Stomach smooth muscle (tissue), 2 donors: ENCODE measurements around the gene TMEM63C.

Experiments
- H3K27ac ChIP-seq: one replicate; pipeline ENCODE4 v1.7.0; 2013; ENCODE audit warnings: mild to moderate bottlenecking, low read length, inconsistent platforms
- H3K27me3 ChIP-seq, 2 donors: one replicate each; pipeline ENCODE4 v1.7.0; 2013; ENCODE audit warnings: low read length in 2 of 2; ENCODE audit not compliant: insufficient read depth in 2 of 2, control insufficient read depth in 1 of 2
- H3K36me3 ChIP-seq, 2 donors: one replicate each; pipeline ENCODE4 v1.7.0; 2013; ENCODE audit warnings: low read length in 2 of 2; ENCODE audit not compliant: control insufficient read depth in 2 of 2, insufficient read depth in 2 of 2
- H3K4me1 ChIP-seq: one replicate; pipeline ENCODE4 v1.7.0; 2013; ENCODE audit warnings: low read length; ENCODE audit not compliant: control insufficient read depth, insufficient read depth
- H3K4me3 ChIP-seq, 2 donors: one replicate each; pipeline ENCODE4 v1.7.0; 2013; ENCODE audit warnings: low read length in 2 of 2
- H3K9ac ChIP-seq, 2 donors: one replicate each; pipeline ENCODE4 v1.7.0; 2013; ENCODE audit warnings: low read length in 2 of 2, mild to moderate bottlenecking in 1 of 2
- H3K9me3 ChIP-seq, 2 donors: one replicate each; pipeline ENCODE4 v1.7.0; 2013; ENCODE audit warnings: low read length in 2 of 2; ENCODE audit not compliant: control insufficient read depth in 2 of 2
- donor health status: healthy.
- donor health status: Pancreatic carcinoma.

Gene TMEM63C

DNA sequence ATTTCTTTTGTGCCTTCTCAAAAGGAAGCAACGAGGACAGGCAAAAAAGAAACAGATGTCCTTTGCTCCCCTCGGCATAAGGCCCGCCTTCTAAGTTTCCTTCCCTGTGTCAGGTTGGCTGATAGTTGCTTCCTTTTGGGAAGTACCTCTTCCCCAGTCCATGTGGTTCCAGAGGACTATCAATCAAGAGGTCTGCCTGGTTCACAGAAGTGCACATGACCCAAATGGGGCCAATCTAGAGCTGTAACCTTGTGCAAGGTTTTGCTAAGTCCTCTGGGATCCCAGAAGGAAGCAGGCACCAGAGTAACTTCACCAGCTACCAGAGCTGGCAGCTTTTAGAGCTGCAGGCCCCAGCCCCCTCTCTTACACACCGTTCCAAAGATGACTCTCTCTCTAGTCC lies 42.6 kb downstream of the TMEM63C start:
- H3K36me3 ChIP-seq, result no peaks in the 10 kb centered on the region
- H3K27ac ChIP-seq, result no peak overlapping the region
- H3K27me3 ChIP-seq, result peaks cover 12 to 13% of the 10 kb centered on the region in 2 donors
- H3K9ac ChIP-seq, result no peak overlapping the region
- H3K9me3 ChIP-seq, result no peaks in the 10 kb centered on the region
- H3K4me1 ChIP-seq, result no peaks in the 10 kb centered on the region
- H3K4me3 ChIP-seq, result no peak overlapping the region

DNA sequence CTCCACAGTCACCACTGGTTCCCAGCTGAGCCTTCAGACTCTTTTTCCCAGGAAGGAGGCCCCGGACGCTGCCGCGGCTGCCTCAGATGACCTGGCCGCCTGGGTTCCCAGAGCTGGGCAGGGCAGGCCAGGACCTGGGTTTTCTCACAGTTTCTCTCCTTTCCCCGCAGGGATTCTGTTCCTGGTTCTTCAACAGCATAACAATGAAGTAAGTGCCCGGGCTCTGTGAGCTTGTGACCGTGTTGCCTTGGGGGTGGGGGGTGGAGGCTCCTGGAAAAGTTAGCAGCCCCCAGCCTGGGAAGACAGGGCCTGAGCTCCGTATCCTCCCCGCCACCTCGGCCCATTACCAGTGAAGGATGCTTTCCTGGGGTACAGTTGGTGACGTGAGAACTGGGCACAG lies 43.7 kb downstream of the TMEM63C start:
- H3K36me3 ChIP-seq, result no peaks in the 10 kb centered on the region
- H3K9me3 ChIP-seq, result no peaks in the 10 kb centered on the region

DNA sequence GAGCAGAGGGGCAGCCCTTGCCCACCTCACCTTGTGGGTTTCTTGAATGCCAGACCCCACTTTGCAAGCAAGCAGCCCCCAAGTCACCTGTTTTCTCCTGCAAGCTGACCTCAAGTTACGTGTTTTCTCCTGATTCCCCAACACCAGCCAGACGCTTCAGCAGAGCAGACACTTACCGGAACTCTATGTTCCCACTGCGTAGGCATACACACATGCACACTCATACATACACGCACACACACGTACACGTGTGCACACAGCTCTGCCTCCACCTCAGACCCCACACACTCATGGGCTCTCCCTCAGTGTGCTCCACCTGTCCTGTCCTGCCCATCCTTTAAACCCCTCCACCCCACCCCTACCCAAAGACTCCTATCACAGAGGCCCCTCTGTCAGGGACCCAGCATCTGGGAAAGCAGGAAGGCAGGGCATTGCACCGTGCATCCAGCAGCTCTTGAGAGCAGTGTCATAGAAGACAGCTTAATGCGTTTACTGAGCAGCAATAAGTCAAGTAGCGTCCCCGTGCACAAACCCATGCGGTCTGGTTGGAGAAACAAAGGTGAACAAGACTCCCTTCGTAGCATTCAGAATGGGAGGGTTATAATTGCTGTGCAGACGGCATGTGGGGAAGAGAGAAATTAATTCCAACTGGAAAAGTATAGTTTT lies 44.4 kb downstream of the TMEM63C start:
- Histone ChIP-seq H3K9me3 (peaks cover 0 to 3% of the 10 kb centered on the region in 2 donors), H3K4me3 (no peak overlapping the region), H3K4me1 (no peaks in the 10 kb centered on the region)

More for the DNA sequence above, 43.7 kb downstream of the TMEM63C start:
- no peak overlapping the region for H3K9ac ChIP-seq
- H3K4me1 ChIP-seq, result no peaks in the 10 kb centered on the region
- H3K27me3 ChIP-seq, result peaks cover 7 to 9% of the 10 kb centered on the region in 2 donors
- no peak overlapping the region for H3K27ac ChIP-seq
- H3K4me3 ChIP-seq, result no peak overlapping the region

DNA sequence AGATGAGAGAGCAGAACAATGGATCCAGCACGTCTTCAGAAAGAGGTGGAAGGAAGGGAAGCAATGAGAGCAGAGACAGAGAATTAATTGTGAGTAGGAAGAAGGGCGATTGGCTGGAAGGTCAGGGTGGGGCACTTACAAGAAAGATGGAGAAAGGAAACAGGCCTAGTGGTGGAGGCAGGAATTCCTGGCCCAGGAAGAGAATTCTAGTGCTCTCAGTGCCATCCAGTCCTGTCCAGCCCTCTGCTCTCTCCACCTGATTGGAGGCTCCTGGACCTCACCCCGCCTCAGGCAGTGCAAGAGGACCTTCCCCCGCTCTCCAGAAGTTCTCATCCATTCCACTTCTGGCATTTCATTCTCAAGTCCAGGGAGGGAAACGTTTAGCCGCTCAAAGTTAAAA lies 46.5 kb downstream of the TMEM63C start:
- no peak overlapping the region for H3K9ac ChIP-seq
- peaks cover 0 to 3% of the 10 kb centered on the region in 2 donors for H3K9me3 ChIP-seq
- no peaks in the 10 kb centered on the region for H3K36me3 ChIP-seq
- H3K4me1 ChIP-seq, result no peaks in the 10 kb centered on the region
- no peak overlapping the region for H3K4me3 ChIP-seq
- no peak overlapping the region for H3K27ac ChIP-seq
- H3K27me3 ChIP-seq, result peaks cover 0 to 4% of the 10 kb centered on the region in 2 donors

More for the DNA sequence above, 44.4 kb downstream of the TMEM63C start:
- Histone ChIP-seq H3K9ac (no peak overlapping the region), H3K36me3 (no peaks in the 10 kb centered on the region), H3K27ac (no peak overlapping the region), H3K27me3 (peaks cover 5 to 7% of the 10 kb centered on the region in 2 donors)

DNA sequence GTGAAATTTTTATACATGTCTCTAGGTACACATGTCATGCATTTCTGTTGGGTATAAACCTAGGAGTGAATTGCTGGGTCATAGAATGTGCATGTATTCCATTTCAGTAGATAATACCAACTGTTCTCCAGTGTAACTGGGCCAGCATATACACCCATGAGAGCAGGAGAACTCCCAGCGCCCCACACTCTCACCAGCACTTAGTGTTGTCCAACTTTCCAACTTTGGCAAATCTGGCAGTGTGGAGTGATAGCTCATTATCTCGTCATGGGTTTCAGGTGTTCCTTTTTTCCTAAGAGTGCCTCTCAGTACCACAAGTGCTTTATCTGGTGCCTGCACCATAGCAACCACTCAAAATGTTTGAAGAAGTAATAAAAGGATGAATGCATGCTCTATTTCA lies 49.3 kb downstream of the TMEM63C start:
- no peak overlapping the region for H3K4me3 ChIP-seq
- no peak overlapping the region for H3K27ac ChIP-seq
- no peaks in the 10 kb centered on the region for H3K27me3 ChIP-seq
- H3K36me3 ChIP-seq, result no peaks in the 10 kb centered on the region
- H3K4me1 ChIP-seq, result no peaks in the 10 kb centered on the region
- H3K9me3 ChIP-seq, result peaks cover 0 to 3% of the 10 kb centered on the region in 2 donors
- no peak overlapping the region for H3K9ac ChIP-seq

DNA sequence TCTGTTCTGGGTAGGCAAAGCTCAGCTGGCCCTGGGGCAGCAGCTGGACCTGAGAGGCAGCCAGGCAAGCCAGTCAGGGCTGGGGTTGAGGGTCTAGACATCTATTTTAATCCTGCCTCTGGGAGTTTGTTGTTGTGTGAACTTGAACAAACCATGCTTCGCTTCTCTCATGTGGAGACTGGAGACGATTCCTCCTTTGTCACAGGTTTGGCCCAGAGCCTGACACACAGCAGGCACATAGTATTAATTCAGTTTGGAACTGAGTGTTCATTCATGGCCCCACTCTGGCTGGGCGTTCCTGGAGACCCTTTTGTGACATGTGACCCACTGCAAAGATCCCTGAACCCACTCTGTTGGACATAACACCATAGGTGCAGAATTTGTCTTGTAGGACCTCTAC lies 50.1 kb downstream of the TMEM63C start:
- no peak overlapping the region for H3K27ac ChIP-seq
- no peak overlapping the region for H3K9ac ChIP-seq
- peaks cover 0 to 3% of the 10 kb centered on the region in 2 donors for H3K9me3 ChIP-seq
- no peaks in the 10 kb centered on the region for H3K36me3 ChIP-seq
- H3K4me3 ChIP-seq, result no peak overlapping the region
- no peaks in the 10 kb centered on the region for H3K27me3 ChIP-seq
- H3K4me1 ChIP-seq, result no peaks in the 10 kb centered on the region

DNA sequence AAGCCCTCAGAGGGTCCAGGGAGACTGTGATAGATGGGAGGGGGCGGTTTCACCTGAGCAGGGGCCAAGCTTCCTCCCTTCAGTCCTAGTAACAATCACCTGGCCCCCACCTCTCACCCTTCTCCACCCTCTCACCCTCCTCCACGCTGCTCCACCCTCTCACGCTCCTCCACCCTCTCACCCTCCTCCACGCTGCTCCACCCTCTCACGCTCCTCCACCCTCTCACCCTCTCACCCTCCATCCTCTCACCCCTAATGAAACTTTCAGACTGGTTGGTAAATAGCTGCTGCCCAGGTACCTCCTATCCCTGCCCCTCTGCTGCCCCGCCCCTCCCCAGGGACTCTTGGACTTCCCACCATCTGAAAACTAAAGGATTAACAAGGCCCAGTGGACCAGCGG lies 55.2 kb downstream of the TMEM63C start:
- Histone ChIP-seq H3K4me1 (no peaks in the 10 kb centered on the region), H3K27me3 (no peaks in the 10 kb centered on the region), H3K9me3 (no peaks in the 10 kb centered on the region), H3K27ac (no peak overlapping the region), H3K36me3 (no peaks in the 10 kb centered on the region), H3K4me3 (no peak overlapping the region), H3K9ac (no peak overlapping the region)

DNA sequence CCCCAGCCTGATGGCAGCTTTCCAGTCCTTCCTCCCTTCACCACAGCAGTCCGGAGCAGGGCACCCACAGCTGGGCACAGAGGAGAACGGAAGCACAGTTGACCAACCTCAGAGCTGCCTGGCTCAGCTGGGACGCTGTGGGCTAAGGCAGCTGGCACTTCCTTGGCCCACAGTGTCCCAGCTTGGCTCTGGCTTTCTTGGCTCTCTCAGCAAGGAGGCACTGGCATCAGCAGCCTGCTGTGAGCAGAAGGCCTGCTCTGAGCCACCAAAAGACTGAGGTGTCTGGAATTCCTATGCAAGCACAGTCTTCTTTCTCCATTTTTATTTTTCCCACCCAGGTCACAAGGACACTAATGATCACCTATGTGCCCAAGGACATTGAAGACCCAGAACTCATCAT lies 56.8 kb downstream of the TMEM63C start:
- H3K9me3 ChIP-seq, result no peaks in the 10 kb centered on the region
- H3K36me3 ChIP-seq, result no peaks in the 10 kb centered on the region
- no peak overlapping the region for H3K27ac ChIP-seq
- H3K4me3 ChIP-seq, result no peak overlapping the region
- no peaks in the 10 kb centered on the region for H3K4me1 ChIP-seq
- no peak overlapping the region for H3K9ac ChIP-seq
- no peaks in the 10 kb centered on the region for H3K27me3 ChIP-seq

DNA sequence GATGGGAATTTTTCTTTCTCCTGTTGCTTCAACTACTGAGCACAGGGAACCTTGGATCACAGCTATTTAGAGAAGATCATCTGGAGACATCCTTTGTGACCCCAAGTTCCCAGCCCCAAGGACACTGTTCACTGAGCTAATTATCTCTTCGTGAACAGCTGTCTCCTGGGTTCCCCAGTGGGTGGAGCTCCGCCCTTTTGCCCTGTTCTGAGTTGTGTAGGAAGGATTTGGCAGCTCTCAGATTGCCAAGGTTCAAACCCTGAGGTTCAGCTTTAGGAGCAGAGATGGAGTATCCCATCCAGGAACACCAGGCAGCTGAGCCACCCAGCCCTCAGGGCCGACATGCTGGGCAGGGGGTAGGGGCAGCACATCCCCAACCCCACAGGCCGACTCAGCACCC lies 57.4 kb downstream of the TMEM63C start:
- no peaks in the 10 kb centered on the region for H3K36me3 ChIP-seq
- H3K9ac ChIP-seq, result no peak overlapping the region
- no peak overlapping the region for H3K4me3 ChIP-seq
- H3K4me1 ChIP-seq, result no peaks in the 10 kb centered on the region
- H3K27ac ChIP-seq, result no peak overlapping the region
- H3K9me3 ChIP-seq, result no peaks in the 10 kb centered on the region
- H3K27me3 ChIP-seq, result no peaks in the 10 kb centered on the region

DNA sequence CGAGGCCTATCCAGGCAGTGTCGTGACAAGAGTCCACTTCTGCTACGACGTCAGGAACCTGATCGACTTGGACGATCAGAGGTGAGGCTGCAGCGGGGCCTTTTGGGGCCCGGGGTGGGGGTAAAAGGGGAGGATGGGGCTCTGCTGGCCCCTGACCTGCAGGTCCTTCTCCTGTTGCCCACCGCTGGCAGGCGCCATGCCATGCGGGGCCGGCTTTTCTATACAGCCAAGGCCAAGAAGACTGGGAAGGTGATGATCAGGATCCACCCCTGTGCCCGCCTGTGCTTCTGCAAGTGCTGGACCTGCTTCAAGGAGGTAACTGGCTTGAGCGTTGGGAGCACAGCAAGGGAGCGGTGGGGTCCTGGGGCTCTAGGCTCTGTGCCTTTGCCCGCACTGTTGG lies 57.8 kb downstream of the TMEM63C start:
- Histone ChIP-seq H3K27me3 (no peaks in the 10 kb centered on the region), H3K4me1 (no peaks in the 10 kb centered on the region), H3K9me3 (no peaks in the 10 kb centered on the region), H3K4me3 (no peak overlapping the region), H3K36me3 (no peaks in the 10 kb centered on the region), H3K27ac (no peak overlapping the region), H3K9ac (no peak overlapping the region)

DNA sequence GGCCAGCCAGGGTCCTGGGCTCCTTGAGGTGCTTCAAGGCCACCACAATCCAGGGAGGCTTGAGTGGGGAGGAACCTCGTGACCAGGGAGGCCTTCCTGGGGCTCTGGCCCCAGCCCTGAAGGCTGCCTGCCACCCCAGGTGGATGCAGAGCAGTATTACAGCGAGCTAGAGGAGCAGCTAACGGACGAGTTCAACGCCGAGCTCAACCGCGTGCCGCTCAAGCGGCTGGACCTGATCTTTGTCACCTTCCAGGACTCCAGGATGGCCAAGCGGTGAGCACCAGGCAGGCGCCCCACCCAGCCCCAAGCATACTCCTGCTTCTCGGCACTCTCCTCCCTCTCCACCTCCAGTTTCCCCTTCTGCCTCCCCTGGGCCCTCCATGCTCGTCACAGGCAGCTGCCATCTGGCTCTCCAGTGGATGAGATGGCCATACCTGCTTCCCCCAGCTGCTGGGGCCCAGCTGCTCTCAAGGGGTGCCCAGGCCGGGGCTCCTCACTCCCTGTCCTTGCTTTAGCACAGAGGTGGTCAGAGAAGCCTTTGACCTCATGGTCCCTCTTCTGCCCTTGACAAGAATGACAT lies 58.8 kb downstream of the TMEM63C start:
- H3K27me3 ChIP-seq, result no peaks in the 10 kb centered on the region
- H3K4me3 ChIP-seq, result no peak overlapping the region
- H3K9me3 ChIP-seq, result no peaks in the 10 kb centered on the region
- no peaks in the 10 kb centered on the region for H3K36me3 ChIP-seq
- H3K4me1 ChIP-seq, result no peaks in the 10 kb centered on the region
- no peak overlapping the region for H3K27ac ChIP-seq
- no peak overlapping the region for H3K9ac ChIP-seq
